HG03521 (cell line): ENCODE data around the gene TRIM52.
A peak's percentile ranks its signal among the peaks of the same experiment; 100 is the strongest.

Source experiments
- ATAC-seq: cut with Tn5 transposase; IDR thresholded peaks from one replicate; pipeline ENCODE4 v1.9.1; 2021; ENCODE audit warnings: mild to moderate bottlenecking, moderate library complexity; ENCODE audit not compliant: unreplicated experiment

TRIM52 gene

DNA sequence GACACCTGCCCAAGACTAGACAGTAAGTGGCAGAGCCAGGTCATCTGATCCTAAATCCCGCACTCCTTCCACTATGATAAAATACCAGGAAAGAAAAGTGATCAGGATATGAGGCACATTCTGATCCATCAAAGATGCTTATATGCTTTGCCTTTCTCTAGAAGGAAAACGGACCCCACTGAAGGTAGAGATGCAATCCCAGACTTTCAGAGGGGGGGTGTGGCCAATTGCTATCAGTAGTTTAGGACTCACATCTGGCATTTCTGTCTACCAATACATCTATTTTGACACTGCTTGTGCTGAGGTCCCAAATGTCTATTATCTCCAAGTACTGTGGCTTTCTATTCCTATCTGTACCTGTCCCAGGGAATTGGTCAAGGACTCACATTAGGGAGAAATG, 1.7 kb downstream of the TRIM52 start:
- ATAC-seq = no peak

DNA sequence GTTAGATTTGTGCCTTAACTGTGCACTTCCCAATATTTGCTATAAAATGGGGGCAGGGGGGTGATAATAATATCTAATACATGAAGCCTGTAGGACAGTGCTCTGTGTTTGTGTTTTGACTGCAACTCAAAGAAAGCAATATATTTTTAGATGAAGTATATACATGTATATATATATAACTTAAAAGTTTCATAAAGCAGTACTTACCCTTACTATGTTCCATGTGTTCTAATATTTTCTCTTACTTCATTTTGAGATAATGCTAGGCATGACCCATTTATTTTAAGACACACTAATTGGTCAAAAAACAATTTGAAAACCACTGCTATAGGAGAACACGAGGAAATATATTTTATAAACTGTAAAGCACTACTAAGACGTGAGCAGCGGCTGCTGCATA, 2.4 kb downstream of the TRIM52 start:
- no peak for ATAC-seq

DNA sequence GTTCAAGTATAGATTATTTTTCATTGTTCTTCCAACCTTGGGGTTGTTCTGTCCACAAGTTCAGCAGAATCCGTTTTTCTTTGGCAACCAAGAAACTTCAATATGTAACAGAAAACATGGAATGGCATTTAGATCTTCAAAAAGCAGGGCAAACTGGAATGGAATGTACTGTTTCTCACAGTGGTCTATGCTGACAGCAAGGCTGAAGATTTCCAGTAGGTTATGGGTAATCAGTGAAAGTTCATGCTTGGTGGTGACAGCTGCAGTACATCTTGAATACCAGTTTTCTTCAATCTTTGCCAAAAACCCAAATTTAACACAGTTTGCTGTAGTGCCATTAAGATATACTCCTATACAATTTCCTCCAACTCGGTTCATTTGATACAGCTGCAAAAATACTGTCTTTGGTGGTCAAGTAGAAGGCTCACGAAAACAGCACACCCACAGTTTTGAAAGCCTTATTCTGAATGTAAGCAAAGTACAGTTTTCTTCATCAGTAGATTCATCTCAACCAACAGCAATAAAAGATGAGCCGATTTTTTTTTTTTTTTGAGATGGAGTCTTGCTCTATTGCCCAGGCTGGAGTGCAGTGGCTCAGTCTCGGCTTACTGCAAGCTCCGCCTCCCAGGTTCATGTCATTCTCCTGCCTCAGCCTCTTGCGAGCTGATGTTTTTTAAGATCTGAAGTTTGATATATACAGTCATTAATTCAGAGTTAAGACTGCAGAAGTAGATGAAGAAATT, 4.9 kb downstream of the TRIM52 start:
- ATAC-seq = no peak

DNA sequence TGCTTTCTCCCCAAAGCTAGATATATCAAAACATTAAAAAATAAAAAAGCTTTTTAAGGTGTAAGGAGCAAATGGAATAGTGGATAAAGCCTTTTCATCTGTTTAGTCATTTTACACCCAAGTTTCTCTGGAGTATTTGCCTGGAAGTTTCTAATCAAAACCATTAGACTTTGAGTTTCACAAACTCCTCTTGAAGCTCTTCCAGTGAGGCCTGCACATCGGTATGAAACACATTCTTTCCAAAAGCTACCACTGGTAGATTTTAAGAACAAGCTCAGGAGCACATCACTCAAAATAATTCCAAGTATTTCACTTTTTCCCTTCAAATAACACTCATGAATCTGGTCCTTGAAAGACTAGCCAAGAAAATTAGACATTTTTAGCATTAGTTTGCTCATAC, 5.7 kb downstream of the TRIM52 start:
- no peak for ATAC-seq

DNA sequence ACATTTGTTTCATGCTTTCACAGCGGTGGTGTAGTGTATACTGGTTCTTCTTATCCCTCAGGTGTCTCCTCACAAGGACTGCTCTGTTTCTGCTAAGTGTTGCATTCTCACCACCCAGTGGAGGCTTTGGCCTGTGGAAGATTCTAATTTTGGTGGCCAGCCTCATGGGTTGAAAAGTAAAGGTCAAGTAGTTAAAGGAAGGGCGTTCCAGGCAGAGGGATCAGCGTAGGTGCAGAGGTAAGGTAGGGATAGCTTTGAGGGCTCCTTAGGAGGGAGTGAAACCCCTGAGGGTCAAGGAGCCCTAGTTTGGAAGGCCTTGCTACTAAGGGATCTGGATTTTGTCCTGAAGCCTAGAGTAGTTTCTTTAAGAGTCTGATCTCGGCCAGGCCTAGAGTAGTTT, 12.7 kb downstream of the TRIM52 start:
- no peak for ATAC-seq

DNA sequence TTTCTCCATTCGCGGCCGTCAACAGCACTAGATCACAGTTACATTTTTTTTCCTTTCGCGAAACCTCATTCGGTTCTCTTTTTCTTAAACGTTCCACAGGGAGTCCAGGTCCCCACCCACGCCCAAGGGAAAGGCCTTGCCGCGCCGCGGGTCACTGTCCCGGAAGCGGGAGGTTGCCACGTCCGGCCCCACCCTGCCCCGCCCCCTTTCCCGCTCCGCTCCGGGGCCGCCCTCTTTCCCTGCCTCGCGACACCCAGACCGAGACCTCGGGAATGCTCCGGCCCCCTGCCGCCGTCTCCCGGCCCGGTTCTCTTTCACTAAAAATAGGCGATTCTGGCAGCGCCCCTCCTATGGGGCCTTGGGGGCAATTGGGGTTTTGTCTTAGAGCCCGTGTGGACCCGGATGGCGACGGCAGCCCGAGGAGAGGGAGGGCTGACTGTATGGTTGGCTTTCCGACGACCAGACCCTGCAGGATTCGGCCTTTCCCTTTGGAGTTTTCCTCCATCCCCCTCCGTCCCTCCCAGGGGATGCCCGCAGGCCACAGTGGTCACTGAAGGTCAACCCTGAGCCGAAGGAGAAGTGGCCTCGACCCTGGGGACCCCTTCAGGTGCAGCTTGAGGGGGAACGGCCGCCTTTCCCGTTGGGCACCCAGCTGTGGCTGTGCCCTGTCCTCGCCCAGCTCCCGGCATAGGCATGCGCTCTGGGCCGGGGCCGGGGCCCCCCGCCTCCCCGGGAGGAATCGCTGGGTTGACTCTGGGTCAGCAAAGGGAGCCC, 14.5 kb downstream of the TRIM52 start:
- peak; percentile 38 for ATAC-seq

DNA sequence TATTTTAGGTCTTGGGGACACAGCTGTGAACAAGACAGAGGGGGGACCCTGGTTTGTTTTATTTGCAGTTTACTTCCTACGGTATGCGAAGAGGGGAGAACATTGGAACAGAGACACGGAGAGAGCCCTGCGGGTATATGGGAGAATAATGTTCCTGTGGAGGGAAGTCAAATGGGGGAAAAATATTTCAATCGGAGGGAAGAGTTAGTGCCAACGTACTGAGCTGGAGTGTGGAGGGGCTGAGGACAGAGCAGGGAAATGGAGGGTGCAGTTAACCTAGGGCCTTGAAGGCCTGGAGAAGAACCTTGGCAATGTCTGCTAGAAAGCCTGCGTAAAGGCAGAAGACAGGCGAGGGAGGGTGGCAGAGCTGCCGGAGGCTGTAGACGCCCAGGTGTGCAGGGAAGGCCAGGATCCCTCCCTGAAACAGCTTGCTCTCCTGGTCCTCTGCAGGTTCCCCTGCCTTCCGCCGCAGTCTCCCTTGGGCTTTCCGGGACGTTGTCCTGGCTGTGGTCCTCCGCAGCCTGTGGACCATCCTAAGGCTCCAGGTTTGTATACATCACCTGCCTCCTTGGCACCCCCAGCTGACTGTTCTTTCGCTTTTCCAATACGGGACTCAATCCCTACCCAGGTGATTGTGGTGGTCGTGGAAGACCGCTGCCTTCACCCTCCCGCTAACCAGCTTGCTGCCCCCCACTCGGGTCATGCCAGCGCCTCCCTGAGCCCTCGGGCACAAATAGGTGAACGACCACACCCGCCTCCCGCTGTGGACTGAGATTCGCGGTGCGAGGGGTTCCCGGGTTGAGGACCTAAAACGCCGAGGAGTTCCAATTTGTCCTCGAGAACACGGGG, 15.3 kb downstream of the TRIM52 start:
- peak; percentile 1 for ATAC-seq

DNA sequence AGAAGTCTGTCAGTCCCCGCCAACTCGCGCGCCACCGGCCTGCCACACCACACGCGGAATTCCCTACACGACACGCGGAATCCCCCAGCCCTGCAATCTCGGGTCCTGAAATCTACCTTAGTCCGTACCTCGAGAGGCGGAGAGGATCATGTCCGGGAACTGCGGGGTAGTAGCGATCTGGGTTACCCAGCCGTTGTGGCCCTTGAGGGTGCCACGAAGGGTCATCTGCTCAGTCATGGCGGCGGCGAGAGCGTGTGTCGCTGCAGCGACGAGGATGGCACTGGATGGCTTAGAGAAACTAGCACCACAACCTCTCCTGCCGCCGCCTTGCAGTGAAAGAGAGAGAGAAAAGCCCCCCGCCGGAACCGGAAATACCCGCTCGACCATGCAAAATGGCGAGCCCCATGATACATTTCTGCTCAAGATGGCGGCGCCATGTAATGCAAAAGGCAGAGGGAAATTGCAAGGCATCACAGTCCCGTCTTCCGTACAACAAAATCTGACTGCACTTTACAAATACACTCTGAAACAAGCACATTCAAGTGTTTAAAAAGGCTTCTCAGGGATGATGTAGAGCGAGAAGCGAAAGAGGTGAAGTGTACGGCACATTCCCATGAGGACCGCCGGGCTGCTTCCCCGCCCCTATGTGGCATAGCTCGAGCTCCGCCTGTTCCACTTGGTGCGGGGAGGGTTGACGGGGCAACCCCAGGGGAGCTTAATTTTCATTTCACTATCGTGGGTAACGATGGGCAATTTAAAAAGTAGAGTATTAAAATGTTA, 17.2 kb downstream of the TRIM52 start, which contains the start of gene RACK1:
Gene RACK1 (minus strand): TSS at position 343 of the 780 bp plus-strand sequence. CDS start 106 bp downstream, at position 237.
- ATAC-seq = peak; percentile 46

DNA sequence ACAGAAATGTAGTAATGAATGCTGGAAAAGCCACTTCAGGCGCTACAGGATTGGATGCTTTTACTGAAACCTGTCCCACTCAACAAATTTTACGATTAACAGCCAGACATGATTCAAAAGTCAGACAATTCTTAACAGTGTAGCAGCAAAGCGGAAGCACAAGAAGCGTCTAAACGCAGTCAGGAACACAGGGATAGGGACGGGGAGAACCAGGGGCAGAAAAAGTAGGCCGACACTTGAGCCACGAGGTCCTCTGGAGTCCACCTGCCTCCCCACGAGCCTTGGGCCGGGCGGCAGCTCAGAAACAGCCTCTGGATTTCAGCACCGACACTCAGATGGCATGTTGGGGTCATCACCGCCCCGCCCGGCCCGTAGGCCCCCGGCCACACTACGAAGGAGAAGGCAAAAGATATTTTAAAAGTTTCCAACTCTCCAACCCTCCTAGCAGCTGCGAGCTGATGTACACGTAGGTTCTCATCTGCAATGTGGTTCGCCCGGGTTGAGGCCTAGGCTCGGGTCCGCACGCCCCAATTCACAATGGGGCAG, 17.9 kb downstream of the TRIM52 start:
- ATAC-seq = no peak

DNA sequence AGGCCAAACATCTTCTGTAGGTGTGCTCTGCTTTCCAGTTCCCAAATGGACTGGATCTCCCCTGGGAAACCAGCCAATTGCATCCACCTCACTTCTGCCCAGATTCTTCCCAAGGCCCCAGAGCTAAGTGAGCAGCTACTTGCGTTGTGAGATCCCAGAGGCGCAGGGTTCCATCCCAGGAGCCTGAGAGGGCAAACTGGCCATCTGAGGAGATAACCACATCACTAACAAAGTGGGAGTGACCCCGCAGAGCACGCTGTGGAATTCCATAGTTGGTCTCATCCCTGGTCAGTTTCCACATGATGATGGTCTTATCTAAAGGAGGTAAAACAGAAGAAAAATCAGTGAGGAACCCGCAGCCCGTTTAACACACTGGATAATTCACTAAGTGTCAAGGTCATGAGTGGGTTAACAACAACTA, 18.9 kb downstream of the TRIM52 start:
- no peak for ATAC-seq

DNA sequence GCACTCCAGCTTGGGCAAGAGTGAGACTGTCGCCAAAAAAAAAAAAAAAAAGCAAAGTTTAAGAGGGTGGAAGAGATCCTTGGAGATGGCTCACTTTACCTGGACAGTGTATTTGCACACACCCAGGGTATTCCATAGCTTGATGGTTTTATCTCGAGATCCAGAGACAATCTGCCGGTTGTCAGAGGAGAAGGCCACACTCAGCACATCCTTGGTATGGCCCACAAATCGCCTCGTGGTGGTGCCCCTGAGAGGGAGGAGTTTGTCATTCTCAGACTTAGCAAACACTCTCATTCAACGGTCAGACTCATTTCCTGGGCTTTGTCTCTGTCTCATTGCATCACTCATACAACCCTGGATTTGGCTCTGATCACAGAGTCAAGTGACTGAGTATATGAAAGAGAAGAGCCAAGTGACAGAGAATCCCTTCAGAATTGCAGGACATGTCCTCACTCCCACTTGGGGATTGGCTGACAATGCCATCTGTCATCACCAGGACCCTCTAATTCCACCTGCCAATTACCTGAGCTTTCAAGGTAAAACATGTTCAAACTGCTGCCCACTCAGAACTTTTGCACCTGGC, 19.5 kb downstream of the TRIM52 start:
- ATAC-seq = no peak

DNA sequence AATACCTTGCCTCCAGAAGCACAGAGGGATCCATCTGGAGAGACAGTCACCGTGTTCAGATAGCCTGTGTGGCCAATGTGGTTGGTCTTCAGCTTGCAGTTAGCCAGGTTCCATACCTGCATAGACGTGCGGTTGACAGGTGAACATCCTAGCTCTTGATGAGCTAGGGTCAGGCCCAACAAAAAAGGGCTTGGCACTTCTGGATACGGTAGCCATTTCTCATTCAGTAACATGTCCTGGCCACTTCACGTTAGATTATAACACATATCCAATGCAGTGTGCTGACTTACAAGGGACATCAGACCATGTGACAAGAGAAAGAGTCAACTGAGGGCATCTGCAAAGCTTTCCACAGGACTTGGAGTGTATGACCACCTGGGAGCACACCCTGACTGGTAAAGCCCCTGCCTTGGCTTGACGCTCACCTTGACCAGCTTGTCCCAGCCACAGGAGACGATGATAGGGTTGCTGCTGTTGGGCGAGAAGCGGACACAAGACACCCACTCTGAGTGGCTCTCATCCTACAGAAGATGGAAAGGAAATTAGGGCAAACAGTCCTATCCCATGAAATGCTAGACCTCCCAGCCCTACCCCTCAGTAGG, 21.8 kb downstream of the TRIM52 start:
- no peak for ATAC-seq

DNA sequence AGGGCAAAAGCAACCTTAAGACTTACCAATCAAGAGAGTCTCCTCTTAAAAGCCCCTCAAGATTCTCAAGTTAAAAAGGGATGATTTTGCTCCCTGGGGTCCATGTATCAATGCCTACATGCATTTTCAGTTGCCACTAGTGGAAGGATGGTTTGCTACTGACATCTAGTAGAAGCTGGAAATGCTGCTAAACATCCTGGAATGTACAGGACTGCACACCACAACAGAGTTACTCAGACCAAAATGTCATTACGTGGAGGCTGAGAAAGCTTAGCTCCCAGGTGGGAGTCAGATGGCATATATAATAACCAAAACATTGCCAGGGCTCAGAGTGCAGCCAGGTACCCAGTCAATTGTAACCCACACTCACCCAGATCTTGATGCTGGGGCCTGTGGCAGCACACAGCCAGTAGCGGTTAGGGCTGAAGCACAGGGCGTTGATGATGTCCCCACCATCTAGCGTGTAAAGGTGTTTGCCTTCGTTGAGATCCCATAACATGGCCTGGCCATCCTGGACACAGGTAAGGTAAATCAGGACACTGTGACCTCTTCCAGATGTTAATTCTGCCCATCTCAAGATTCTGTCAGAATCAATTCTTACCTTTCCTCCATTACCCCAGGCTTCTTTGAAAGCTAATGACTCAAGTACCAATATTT, 23.1 kb downstream of the TRIM52 start:
- no peak for ATAC-seq

DNA sequence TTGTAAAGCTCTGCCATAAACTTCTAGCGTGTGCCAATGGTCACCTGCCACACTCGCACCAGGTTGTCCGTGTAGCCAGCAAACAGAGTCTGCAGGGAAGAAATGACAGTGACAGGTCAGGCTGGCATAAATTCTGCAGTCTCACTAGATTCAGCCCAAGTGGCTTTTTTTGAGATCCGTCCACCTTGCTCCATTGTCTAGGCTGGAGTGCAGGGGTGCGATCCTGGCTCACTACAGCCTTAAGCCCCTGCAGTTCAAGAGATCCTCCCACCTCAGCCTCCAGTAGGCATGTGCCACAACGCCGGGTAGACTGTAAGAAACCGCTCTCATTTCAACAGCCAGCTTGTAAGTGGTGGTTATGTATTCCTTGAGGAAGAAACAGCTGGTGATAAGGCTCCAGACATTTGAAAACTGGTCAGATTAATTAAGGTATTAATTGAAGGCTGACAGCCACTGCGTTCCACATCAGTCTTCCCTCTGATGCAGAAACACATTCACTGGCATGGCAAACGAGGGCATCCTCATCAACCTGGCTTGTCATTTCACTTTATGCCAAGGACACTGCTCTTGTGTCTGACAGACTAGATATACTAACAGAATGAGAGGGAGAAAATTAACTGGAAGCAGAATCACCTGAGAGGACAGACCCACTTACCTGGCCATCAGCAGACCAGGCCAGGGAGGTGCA, 23.8 kb downstream of the TRIM52 start:
- ATAC-seq = no peak

DNA sequence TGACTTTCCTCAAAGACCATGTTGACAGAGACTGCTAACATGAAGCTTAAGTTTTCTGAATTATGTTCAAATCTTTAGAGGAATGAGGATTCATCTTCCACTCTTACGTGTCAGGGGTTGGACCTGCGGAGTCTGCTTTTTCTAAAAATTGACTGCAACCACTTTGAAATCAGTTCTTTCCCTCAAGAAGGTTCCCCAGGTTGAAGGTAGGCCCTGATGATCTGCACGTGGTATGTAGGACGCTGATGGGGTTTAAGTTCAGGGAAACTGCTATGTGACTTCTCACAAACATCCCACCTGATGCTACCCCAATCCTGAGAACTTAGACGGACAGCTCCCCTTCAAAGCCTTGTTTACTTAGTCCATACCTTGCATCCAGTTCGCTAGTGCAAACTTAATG, 24.5 kb downstream of the TRIM52 start:
- ATAC-seq = no peak

DNA sequence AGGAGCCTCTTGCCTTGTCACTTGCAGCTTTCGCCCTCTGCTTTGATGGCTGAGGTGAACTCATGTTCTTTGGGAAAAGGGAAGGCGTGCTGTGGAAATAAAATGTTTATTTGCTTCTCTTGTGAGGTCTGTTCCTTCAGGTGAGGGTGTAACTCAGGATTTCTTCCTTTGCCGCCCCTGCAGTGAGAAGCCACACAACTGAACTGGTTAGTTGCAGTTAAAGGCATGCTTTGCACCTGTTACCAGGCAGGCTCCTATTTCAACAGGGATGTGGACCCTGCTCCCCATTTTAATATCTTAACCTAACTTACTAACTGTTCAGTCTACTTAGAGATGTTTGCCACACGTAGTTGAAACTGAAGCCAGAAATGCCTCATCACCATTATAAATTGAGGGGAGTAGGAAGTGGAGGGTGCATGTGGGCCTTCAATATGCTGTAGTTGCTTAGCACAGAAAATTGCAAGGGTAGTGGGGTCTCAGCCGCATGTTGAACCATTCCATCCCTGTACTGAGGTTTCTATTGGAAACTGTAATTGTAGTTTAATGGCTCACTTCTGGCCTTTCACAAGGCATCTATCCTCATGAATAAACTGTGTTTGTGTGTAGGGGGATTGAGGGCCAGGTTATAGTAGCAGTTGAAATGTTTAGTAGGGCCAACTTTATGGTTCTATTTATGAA, 25.1 kb downstream of the TRIM52 start:
- no peak for ATAC-seq

DNA sequence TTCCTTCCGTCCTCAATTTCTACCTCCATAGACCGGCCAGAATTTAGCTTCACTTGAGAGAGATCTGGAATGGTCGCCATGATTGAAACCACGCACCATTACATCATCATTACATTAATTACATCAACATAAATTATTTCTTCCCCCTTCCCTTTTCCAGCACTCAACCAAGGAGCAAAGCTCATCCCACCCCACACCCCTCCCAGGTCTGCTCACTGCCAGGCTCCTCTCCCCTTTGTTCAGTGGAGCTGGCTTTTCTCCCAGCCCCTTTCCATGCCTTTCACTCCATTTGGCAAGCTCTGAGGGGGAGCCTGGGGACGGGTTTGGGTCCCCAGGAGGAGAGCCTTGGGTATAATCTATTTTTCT, 25.6 kb downstream of the TRIM52 start:
- no peak for ATAC-seq
